Prostate gland (tissue), 2 donors: ENCODE results near the gene SUSD3.

Experiments
- CTCF ChIP-seq, 4 experiments: fragments of 200-600 bp in 2 of 4; fragments of 450-650 bp in 2 of 4; sonication (generic) in 2 of 4; IDR thresholded peaks; 1 replicate in 3 of 4; 2 replicates in 1 of 4; pipeline ENCODE4 v1.5.1; 2016 to 2019; ENCODE audit warnings: antibody characterized with exemption in 4 of 4, mild to moderate bottlenecking in 2 of 4, moderate library complexity in 2 of 4
- POLR2AphosphoS5 ChIP-seq: sonication (generic); formaldehyde crosslinking; IDR thresholded peaks from one replicate; pipeline ENCODE4 v1.6.1; 2017; ENCODE audit warnings: antibody characterized with exemption

GRCh38 chr9:93081931-93082330 is 23.4 kb downstream of the SUSD3 start:
- TF ChIP-seq CTCF (IDR thresholded peaks at IDR 0.05): no peak
- TF ChIP-seq POLR2AphosphoS5: no peak
